Colon (tissue), 2 donors: Measurements from ENCODE around the gene NEK10.

Experiments used
- FAIRE-seq: peaks from 2 replicates; lab custom pipeline; 2012; peaks lifted over from hg19 to GRCh38; lab: Jason Lieb, UNC
- donor health status: control.
- donor health status: control.

Gene NEK10

DNA sequence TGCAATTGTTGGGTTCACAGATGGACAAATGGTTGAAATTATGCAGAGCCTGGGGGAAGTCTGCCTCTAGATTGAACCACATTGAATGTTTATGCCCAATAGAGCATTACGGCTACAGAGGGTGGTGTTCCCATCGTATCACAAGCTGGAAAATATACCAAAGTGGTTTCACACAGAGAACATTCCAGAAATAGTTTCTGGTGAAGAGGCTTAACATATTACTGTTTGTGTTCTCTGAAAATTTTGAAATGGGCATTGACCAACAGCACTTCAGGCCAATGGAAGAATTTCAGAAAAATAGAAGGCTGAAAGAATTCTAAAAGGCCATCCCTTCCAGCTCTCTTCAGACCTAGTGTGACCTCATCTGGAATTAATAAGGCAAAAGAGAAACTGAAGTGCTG lies 203.9 kb downstream of the NEK10 start:
- FAIRE-seq: no peak

DNA sequence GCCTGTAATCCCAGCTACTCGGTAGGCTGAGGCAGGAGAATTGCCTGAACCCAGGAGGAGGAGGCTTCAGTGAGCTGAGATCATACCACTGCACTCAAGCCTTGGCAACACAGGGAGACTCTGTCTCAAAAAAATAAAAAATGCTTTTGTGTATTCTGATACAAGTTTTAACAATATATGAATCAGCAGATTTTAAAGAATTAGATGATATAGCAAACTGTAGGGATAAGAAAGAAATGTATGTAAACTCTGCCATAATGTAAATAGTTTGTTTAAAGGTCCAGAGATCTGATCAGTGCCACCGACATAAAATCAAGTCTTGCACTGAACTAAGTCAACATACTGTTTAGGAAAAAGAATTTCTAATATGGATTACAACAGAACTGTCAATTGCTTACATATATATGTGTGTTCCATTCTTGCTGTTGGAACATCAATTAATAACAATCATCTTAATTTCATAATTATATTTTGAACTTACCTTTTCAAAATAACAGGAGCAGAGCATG lies 208.3 kb downstream of the NEK10 start:
- no peak for FAIRE-seq

DNA sequence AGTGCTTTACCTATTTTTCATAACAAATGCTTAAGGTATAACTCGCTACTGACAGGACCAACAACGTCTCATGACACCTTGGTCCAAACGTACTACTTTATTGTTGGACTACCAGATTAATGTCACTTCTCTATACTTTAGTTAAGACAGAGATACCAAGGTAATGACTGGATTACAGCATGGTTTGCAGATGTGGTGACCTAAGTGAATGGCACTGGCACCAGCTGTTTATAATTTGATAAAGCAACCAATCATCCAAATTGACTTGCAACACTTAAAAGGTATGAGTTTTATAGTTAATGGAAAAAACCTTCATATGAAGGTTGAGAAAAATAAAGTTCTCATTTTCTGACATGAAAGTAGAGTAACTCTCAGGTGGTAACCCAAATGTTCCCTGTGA lies 209.0 kb downstream of the NEK10 start:
- no peak for FAIRE-seq

DNA sequence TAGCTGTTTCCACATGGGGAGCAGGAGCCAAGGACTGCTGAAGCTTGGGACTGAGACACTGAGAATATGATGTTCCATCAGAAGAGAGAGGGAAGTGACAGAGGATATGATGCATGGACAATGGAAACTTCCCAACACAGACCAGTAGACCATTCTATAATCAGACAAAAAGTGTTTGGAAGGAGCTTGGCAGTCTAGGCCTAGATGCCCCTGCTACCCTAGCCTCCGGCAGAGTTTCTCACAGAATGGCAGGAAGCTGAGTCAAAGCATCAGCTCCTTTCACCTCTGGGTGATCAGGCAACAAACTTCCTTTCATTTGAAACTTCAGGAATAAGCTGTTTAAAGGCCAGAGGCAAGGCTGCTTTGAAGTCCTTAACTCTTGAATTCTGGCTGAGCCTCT lies 222.0 kb downstream of the NEK10 start:
- FAIRE-seq: no peak

DNA sequence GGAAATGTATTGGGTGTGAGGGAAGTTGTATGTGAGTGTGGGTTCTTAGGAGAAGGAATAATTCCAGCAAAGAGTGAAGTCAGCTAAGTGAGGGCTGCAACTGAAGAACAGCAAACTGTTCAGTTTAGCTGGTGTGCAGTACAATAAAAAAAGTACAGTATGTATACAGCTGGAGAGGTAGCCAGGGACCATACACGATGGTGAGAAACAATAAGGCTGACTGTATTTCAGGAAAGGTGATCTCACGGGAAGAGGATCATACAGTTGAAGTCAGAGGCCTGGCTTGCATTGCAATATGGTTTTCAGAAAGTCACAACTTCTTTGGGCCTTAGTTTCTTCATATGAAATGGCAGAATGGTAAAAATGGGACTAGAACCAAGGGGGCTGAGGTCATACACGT lies 222.4 kb downstream of the NEK10 start:
- FAIRE-seq: no peak

DNA sequence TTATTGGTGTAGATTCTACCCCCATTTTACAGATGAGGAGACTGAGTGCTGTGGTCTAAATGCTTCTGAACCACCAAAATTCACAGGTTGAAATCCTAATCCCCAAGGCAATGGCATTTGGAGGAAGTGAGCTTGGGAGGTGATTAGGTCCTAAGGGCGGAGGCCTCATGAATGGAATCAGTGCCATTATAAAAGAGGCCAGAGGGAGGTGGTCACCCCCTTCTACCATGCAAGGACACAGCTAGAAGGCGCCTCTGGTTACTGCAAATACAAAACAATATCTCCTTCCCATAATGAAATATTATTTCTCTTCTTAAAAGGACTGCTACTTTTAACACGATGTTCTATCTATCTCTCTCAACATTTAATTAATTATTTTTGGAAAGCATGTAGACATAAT lies 223.5 kb downstream of the NEK10 start:
- FAIRE-seq: no peak

DNA sequence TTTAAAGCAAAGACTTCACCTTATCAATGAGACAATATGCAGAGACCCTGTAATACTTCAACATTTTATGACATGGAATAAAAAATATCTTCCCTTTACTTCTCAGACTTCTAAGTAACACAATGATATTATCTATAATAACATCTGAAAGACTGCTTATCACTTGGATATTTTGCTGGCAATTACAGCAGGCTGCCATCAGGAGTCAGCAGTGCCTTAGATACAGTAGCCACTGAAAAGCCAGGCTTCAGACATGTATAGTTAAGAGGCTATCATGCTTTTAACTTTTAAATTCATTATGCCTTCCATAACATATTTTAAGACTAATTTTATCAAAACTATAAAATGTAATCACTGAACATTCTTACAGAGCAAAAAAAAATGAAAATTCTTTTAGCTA lies 227.5 kb downstream of the NEK10 start:
- FAIRE-seq: no peak

DNA sequence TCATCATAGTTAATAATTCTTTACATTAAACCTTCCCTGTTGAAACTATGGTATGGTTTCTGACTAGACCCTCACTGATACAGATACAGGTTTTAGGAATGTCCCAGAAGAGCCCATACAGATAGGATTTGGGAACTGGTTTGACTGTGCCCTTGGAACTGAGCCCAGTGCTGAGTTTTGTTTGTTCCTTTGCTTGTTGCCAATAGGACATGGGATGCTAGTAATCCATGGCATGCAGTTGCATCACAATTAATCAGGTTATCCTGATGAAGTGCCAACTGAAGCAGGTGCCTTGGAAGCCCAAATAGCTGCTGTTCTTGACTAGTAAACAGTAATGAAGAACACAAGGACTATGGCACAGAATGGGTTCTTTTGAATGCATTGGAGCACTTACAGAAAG lies 230.6 kb downstream of the NEK10 start:
- FAIRE-seq: no peak

DNA sequence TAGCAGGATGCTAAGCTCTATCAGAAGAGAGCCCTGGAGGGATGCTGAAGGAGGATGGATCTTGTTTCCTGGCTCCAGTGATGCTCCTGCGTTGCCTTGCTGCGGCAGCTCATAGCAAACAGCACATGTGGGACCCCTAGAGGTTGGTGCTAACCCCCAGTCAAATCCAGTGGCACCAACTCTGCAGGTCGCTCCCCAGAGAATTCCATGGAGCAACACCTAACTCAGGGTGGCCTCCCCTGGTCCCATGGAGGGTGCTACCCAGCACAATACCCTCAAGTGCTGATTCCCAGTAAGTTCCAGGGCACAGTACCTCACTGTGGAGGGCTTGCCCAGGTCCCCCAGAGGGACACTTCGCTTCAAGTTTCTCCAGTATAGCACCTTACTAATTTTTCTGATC lies 231.2 kb downstream of the NEK10 start:
- FAIRE-seq: no peak

DNA sequence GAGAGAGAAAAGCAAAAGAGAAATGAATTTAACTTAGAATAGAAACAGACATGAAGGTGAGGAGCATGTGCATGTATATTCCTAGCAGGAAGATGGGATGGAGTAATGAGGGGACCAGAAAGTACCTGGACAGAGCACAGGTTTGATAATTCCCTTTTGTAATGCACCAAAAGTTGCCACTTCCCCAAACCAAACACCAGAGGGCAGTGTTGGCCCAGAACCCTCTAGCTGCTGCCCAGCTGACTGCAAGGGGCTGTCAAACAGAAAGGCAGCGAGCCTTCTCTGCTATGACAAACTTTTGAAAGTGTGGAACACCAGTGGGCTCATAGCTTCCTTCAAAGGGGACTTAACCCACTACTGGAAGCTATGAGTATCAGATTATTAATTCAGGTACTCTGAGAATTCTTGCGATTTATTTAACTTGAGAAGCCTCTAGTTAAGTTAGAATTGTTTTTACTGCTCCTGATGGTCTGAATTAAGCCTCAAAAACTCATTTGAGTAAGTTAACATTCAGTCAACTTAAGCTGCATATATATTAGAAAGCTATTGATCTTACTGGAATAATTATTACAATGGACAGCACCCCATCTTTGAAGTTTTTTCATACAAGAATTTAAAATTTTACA lies 234.9 kb downstream of the NEK10 start:
- no peak for FAIRE-seq

DNA sequence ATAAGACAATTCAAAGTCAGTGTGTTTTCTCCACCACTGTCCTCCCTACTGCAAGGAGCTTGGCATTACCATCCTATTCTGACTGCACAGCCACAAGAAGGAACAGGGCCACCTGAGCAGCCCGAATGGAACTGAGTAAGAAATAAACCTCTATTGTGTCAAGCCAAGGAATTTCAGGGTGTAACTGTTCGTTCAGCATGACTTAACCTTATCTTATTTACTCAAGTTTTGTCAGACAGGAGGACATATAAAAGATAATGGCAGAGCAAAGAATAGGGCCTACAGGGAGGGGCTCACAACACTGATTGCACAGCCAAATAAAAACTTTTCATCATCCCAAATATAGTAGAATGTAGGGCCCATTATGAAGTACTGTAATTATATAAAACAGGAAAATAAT lies 236.1 kb downstream of the NEK10 start:
- FAIRE-seq: no peak

DNA sequence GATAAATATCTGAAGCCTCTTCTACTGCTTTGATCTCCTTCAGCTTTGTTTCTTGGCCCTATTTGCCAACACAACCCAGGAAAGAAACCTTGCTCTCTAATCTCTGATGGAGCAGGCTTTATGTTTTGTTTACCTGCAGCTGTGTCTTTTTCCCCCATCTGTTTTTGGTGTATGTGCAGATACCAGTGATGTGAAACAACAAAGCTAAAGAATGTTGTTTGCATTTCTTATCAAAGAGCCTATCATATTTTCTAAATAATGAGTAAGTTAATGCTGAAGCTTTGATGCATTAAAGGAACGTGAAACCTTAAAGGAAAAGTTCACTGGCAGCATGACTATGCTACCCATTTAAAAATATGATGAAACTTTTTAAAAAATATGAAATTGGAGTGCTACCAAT lies 238.4 kb downstream of the NEK10 start:
- no peak for FAIRE-seq

DNA sequence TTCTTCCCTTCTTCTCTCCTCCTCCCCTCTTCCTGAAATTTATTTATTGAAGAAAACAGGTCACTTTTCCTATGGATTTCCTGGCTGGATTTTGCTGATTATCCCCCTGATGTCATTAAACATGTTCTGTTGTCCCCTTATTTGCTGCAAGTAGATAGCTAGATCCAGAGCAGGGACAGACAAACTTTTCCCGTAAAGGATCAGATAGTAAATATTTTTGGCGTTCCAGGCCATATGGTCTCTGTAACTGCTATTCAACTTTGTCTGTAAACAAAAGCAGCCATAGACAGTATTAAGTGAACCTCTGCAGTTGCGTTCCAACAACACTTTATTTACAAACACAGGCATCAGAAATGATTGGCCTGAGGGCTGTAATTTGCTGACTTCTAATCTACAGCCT lies 241.3 kb downstream of the NEK10 start:
- no peak for FAIRE-seq

DNA sequence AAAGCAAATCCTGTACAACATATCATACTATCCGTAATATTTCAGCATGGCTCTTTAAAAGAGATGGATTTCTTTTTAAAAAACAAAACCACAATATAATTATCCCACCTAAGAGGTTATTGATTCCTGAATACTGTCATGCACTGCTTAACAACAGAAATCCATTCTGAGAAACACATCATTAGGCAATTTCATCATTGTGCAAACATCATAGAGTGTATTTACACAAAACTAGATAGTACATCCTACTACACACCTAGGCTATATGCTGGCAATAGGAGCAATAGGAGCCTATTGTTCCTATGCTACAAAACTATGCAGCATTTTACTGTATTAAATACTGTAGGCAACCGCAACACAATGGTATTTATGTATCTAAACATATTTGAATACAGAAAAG lies 242.0 kb downstream of the NEK10 start:
- no peak for FAIRE-seq

DNA sequence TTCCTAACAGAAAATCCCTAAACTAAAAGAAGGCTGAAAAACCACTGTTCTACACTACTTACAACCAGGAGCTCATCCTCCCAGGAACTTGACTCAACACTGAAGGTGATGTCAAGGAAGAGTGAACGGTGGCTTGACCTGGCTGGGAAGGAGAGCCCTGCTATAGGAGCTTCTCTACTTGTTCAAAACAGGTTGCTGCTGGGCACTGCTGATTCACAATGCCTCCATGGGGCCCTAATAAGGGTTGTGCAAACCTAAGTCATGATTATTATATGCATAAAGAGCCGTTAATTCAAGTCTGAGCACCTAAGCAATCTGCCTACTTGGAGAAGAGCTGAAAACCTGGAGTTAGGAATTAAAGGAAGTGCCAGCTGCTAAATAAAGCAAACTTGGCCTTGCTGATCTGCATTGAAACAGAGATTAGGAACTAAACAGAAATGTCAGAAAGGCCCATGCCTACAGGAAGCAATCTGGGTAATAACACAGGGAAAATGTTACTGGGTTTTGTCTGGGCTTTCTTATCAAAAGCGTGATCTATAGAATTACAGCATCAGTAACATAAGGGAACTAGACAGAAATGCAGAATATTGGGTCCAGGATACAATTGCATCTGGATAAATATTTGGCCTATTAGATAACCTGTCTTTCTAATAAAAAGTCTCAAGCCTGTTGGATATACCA lies 243.2 kb downstream of the NEK10 start:
- no peak for FAIRE-seq

DNA sequence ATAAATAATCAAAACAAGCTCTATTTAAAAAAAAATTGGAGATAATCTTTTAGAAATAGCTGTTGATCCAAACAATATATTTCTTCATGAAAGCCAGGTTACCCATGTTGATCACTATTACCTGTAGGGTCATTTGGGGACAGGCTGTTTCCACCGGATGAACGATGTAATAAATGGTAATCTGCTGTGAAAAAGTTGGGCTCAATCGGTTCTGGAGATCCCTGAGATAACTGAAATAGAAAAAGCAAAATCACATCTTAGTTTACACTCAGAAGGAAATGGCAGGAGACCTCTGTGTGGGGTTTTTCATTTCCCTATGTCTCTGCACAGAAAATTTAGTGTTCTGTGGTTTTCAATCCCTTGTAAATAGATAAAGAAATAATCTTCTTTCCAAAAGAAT lies 249.5 kb downstream of the NEK10 start:
- no peak for FAIRE-seq

DNA sequence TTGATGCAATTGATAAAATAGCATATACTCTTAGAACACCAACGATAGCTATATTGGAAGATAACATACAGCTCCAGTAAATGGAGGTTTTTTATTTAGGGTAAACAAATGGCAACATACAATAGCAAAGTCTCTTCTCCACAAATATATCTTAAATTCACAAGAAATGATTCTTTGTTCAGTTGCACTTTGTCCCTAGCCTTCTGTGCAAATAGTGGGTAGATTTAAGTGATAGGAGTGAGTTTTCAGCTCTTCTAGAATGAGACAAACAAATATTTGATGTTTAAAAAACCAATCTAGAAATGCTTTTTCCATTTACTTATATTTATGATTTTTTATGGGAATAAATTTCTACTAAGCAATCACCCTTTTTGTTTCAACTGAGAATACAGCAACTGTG lies 253.8 kb downstream of the NEK10 start:
- no peak for FAIRE-seq

DNA sequence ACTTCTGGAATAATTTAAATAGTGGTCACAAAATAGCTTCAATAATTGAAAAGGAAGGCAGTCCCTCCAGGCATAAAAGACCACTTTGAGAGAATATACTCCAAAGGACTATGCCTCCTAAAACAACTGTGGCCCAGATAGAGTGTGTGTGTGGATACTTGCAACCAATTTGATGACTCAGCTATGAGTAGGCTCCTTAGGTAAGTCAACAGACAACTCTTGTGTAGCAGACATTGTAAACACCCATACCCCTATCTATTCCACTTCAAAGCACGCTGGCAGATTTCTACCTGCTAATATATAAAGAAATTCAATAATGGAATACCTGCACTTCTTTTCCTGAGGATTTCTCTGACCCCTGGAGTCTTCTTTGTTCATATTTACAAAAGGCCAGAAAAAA lies 254.5 kb downstream of the NEK10 start:
- FAIRE-seq: no peak

DNA sequence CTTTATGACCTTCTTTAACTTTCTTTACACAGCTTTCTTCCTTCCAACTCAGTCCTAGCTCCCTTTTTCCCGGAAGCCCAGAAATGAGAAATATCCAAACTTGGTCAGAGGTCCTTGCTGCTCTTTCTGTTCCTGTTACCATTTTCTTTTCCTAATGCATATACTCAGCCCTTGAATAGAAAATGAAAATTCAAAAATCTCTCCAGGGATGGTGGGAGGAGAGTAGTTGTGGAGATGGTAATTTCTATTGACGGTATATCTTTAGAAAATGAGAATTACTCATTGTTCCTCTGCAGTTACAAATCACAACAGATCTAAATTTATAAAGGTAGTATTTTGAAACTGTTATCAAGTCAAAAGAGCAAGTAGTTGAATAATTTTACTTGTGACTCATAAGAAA lies 255.1 kb downstream of the NEK10 start:
- no peak for FAIRE-seq

DNA sequence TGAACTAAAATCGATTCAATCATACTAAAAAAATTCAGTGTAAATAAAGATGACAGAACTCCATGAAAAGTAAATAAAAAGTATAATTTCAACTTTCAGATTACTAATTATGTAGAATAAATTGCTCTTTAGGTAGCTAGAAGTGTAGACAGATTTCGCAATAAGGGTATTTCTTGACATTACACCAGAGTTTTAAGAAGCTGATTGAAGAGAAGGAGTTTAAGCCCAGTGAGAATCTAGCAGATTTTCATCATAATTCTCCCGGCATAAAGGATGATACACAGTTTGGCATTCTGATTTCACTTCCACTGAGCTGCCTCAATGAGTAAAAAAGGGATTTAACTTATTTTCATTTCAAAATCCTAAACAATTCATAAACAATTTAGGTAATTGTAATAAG lies 259.2 kb downstream of the NEK10 start:
- no peak for FAIRE-seq

DNA sequence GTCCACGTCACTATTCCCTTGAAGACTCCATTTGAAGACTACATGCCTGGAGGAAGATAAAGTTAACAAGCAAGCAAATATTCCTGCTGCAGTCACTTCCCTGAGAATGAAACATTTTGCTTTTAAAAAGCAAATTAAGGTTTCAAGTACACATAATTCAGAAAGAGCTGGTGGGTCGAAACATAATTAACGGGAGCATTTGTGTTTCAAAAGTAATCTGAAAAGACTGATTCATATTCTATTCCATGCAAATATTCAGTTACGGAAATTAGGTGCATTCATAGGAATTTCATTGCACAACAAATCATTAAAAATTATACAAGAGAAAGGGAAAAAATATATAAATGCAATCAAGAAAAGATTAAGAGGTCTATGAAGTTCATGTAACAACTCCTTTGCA lies 260.9 kb downstream of the NEK10 start:
- no peak for FAIRE-seq

DNA sequence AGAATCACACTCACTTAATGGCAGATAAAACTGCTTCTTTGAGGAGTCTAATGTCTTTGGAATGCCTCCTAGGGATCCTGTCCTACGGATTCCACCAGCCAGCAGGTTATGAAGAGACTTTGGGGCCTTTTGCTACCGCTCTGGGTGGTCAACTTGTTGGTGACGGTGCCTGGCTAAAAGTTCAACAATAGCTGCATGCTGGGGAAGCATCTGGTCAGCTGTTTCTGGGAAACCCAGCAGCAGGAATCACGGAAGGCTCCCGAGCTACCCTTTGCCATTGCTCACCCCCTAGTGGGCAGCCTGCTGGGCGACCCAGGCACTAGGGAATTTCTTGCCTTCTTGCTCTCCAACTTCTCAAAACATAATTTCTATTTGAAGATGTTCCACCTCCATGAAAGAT lies 263.3 kb downstream of the NEK10 start:
- FAIRE-seq: no peak

DNA sequence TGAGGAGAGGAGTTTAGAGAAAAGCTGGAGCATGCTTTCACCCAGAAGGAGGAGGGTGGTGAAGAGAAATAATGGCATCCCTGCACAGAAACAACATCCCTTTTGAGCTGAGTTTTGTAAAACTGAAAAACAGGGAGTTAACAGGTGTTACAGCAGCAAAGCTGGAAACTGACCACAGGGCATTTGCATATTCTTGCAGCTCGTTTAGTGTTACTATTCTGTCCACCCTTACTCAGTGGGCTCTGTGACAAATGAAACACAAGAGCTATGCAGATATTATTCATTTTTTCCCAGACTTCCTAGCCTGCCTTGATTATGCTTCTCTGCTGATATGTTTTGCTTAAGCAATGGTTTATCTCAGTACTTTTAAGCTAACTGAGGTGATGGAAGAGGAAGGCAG lies 272.0 kb downstream of the NEK10 start:
- FAIRE-seq: no peak

DNA sequence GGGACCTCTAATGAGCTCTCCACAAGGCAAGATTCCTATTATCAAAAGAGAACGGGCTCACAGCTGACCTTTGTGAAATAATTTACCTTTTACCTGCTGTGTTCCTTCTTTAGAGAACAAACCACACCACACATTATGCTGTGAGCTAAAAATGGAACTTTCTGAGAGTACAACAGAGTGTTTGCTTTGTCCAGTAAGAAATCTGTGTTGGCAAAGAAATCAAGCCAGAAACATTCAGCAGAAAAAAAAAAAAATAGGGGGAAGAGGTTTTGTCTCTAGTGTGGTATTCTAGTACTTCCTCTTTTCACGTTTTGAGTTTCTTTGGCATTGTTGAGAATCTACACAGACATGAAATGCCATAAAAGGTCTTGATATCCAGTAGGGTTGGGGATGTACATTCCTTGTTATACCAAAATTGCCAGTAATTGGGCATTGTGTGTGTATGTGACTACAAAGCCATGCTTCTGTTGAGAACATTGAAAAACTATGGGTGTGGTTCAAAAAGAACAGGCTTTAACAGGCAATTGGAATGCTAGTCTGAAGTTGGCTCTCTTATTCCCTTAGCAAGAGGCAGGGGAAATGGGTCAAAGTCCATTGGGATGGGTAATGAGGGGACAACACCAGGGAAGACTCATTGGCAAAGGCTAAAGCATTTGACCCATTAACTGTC lies 273.5 kb downstream of the NEK10 start:
- FAIRE-seq: no peak
